GM23338 (cell line): ENCODE measurements around the gene AFAP1. TPM values are rescaled to one million over a fixed set of nuclear protein-coding genes. Genes with fewer than 3 reads are reported as not detected.

Experiments
- ATAC-seq: fragments of 200-7000 bp; cut with Tn5 transposase; 3 replicates; pipeline ENCODE4 v1.9.1; 2020
- DNase-seq: peaks from one replicate; pipeline ENCODE4 v3.0.0-alpha.2; 2015; ENCODE audit warnings: low spot score
- H2AFZ ChIP-seq: fragments of 200-600 bp; sonication (generic); 2 replicates; pipeline ENCODE4 v1.8.0; 2016; ENCODE audit warnings: antibody characterized with exemption, mild to moderate bottlenecking, moderate library complexity
- H3F3A ChIP-seq: fragments of 200-600 bp; sonication (generic); replicated peaks from 2 replicates; pipeline ENCODE4 v1.8.0; 2017; ENCODE audit warnings: antibody characterized with exemption, mixed run types, low read depth
- H3K27ac ChIP-seq: fragments of 200-600 bp; sonication (generic); 2 replicates; pipeline ENCODE4 v1.6.1; 2016; ENCODE audit warnings: low read depth
- H3K27me3 ChIP-seq: fragments of 200-600 bp; sonication (generic); 2 replicates; pipeline ENCODE4 v1.8.0; 2016; ENCODE audit warnings: mild to moderate bottlenecking, mixed run types, moderate library complexity; ENCODE audit not compliant: insufficient read depth
- H3K36me3 ChIP-seq: fragments of 200-600 bp; sonication (generic); 2 replicates; pipeline ENCODE4 v1.8.0; 2016; ENCODE audit warnings: mild to moderate bottlenecking; ENCODE audit not compliant: insufficient read depth
- H3K4me1 ChIP-seq: fragments of 200-600 bp; sonication (generic); 2 replicates; pipeline ENCODE4 v1.8.0; 2016; ENCODE audit warnings: mild to moderate bottlenecking, moderate library complexity; ENCODE audit not compliant: insufficient read depth
- H3K4me2 ChIP-seq: fragments of 200-600 bp; sonication (generic); 2 replicates; pipeline ENCODE4 v1.7.1; 2017; ENCODE audit warnings: mixed run types
- H3K4me3 ChIP-seq: fragments of 200-600 bp; sonication (generic); 2 replicates; pipeline ENCODE4 v1.6.1; 2016; ENCODE audit warnings: mixed run types
- H3K79me2 ChIP-seq: fragments of 200-600 bp; sonication (generic); replicated peaks from 2 replicates; pipeline ENCODE4 v1.8.0; 2017; ENCODE audit warnings: mild to moderate bottlenecking; ENCODE audit not compliant: insufficient read depth
- H3K9me2 ChIP-seq: fragments of 200-600 bp; sonication (generic); 2 replicates; pipeline ENCODE4 v1.8.0; 2017; ENCODE audit not compliant: insufficient read depth
- H4K20me1 ChIP-seq: fragments of 200-600 bp; sonication (generic); replicated peaks from 2 replicates; pipeline ENCODE4 v1.8.0; 2017; ENCODE audit warnings: mild to moderate bottlenecking; ENCODE audit not compliant: insufficient read depth
- H3K27ac Mint-ChIP-seq: 2 replicates; pipeline ENCODE4 v1.8.0; 2020; ENCODE audit warnings: inconsistent platforms, mild to moderate bottlenecking, moderate library complexity, mixed read lengths
- H3K27me3 Mint-ChIP-seq: 3 replicates; pipeline ENCODE4 v1.8.0; 2022; ENCODE audit warnings: low read depth, mild to moderate bottlenecking, moderate library complexity, mixed read lengths, inconsistent platforms; ENCODE audit not compliant: insufficient read depth, poor library complexity
- H3K36me3 Mint-ChIP-seq: 3 replicates; pipeline ENCODE4 v1.8.0; 2021; ENCODE audit warnings: low read depth, mild to moderate bottlenecking, inconsistent platforms, moderate library complexity, mixed read lengths
- H3K4me1 Mint-ChIP-seq: 3 replicates; pipeline ENCODE4 v1.8.0; 2020; ENCODE audit warnings: mild to moderate bottlenecking, inconsistent platforms, mixed read lengths
- H3K4me3 Mint-ChIP-seq: 3 replicates; pipeline ENCODE4 v1.8.0; 2021; ENCODE audit warnings: moderate library complexity, mild to moderate bottlenecking, inconsistent platforms, mixed read lengths
- H3K9me3 Mint-ChIP-seq: 3 replicates; pipeline ENCODE4 v1.8.0; 2020; ENCODE audit warnings: moderate library complexity, mild to moderate bottlenecking, inconsistent platforms, mixed read lengths
- CREB1 ChIP-seq: fragments of 250-450 bp; sonication (Bioruptor Pico); IDR thresholded peaks from 2 replicates; pipeline ENCODE4 v1.5.0; 2020; ENCODE audit warnings: low read depth, mild to moderate bottlenecking, moderate library complexity
- EZH2phosphoT487 ChIP-seq: fragments of 200-600 bp; sonication (generic); IDR thresholded peaks from one replicate; pipeline ENCODE4 v1.8.1; 2018; ENCODE audit warnings: antibody characterized with exemption; ENCODE audit not compliant: unreplicated experiment
- JUNB ChIP-seq: IDR thresholded peaks from one replicate; pipeline ENCODE4 v1.6.1; 2016; ENCODE audit warnings: antibody characterized with exemption; ENCODE audit not compliant: unreplicated experiment
- POLR2AphosphoS5 ChIP-seq: IDR thresholded peaks from 2 replicates; pipeline ENCODE4 v1.6.1; 2016; ENCODE audit warnings: antibody characterized with exemption, low read depth
- STAT1 ChIP-seq: IDR thresholded peaks from one replicate; pipeline ENCODE4 v1.6.1; 2016; ENCODE audit warnings: antibody characterized with exemption; ENCODE audit not compliant: unreplicated experiment
- polyA plus RNA-seq: library from polyadenylated mRNA; unstranded; fragments of >200 nt; fragmentation: Nextera tagmentation; extraction: Ambion mirVana; gene quantifications from 2 replicates; pipeline ENCODE4 v1.2.1, GENCODE V29; 2016
- total RNA-seq: library from RNA; depleted of rRNA; stranded (reverse); fragments of >200 nt; shearing (Covaris generic); gene quantifications from 2 replicates; pipeline ENCODE4 v1.2.3, GENCODE V29; 2014
- TF ChIP-seq, protein P1 (sequence below): IDR thresholded peaks from 2 replicates; pipeline ENCODE4 v1.6.1; 2016; ENCODE audit warnings: antibody characterized with exemption
- TF ChIP-seq, protein P2 (sequence below), 2 experiments: fragments of 200-600 bp in 1 of 2; sonication (generic) in 1 of 2; conservative IDR thresholded peaks; 2 replicates each; pipeline versions ENCODE4 v1.5.1 to v1.6.1; 2016 to 2017; ENCODE audit warnings: antibody characterized with exemption in 2 of 2, low read depth in 2 of 2, mild to moderate bottlenecking in 2 of 2, moderate library complexity in 1 of 2

AFAP1 gene
- total and polyA plus RNA-seq, 2 experiments from 2014 or later: 6.5 to 21.5 TPM

DNA sequence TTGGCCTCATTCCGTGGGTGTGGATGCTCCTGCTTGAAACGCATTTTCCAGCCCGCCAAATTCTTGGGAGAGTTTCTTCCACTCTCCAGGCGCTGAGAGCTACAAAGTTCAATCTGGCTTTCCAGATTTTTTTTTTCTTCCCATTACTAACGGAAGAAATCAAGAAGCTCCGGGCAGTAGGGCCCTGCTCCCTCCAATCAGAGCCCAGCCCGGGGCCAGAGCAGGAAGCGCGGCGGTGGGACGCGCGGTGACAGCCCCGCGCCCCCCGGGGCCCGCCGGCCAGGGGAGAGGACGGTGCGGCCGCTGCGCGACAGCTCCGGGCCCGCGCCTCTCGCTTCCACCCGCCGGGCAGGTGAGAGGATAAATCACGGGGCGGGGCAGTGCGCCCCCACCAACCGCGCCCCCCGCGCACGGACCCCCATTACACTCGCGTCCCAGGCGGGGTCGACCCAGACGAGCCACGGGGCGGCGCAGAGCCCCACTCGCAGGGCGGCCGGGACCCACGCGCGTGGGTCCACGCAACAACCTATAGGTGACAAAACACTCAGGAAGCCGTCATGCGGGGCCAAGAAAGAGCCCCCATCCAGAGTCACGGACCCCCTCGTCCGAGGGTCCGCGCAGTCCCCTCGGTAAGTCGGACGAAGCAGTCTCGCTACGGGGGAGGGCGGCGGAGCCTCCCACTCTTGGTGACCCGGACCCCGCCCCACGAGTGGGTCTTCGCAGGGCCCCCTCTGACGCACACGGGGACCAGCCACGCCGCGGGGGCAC lies 868 bp downstream of the AFAP1 start (continued):
- TF ChIP-seq, protein P1, sequence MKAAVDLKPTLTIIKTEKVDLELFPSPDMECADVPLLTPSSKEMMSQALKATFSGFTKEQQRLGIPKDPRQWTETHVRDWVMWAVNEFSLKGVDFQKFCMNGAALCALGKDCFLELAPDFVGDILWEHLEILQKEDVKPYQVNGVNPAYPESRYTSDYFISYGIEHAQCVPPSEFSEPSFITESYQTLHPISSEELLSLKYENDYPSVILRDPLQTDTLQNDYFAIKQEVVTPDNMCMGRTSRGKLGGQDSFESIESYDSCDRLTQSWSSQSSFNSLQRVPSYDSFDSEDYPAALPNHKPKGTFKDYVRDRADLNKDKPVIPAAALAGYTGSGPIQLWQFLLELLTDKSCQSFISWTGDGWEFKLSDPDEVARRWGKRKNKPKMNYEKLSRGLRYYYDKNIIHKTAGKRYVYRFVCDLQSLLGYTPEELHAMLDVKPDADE: no peak
- TF ChIP-seq, protein P2, sequence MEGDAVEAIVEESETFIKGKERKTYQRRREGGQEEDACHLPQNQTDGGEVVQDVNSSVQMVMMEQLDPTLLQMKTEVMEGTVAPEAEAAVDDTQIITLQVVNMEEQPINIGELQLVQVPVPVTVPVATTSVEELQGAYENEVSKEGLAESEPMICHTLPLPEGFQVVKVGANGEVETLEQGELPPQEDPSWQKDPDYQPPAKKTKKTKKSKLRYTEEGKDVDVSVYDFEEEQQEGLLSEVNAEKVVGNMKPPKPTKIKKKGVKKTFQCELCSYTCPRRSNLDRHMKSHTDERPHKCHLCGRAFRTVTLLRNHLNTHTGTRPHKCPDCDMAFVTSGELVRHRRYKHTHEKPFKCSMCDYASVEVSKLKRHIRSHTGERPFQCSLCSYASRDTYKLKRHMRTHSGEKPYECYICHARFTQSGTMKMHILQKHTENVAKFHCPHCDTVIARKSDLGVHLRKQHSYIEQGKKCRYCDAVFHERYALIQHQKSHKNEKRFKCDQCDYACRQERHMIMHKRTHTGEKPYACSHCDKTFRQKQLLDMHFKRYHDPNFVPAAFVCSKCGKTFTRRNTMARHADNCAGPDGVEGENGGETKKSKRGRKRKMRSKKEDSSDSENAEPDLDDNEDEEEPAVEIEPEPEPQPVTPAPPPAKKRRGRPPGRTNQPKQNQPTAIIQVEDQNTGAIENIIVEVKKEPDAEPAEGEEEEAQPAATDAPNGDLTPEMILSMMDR (conservative IDR thresholded peaks at IDR 0.05; ENCODE audit: low read depth in 2 of 2): no peak
- no peak for TF ChIP-seq STAT1
- TF ChIP-seq POLR2AphosphoS5: no peak

DNA sequence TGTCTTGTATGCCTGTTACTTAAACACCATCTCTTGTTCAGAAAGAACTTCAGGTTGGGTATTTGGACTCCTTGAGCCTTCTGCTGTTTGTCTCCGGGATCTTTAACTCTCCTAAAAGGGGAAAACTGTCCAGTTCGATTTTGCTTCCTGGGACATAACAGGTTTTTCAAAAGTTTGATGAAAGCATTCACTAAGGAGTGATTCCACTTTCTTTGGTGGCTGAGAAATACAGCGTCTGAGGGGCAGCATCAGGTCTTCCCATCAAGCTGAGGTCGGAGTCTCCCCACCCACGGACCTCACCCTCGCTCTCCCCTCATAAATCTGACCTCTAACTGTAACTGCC lies 1.4 kb downstream of the AFAP1 start:
- Mint-ChIP-seq H3K4me1 (peaks cover 43% of the 10 kb centered on the region), H3K27me3 (peaks cover 16% of the 10 kb centered on the region), H3K4me3 (peak overlapping the region; percentile 68), H3K9me3 (no peaks in the 10 kb centered on the region), H3K27ac (no peak overlapping the region), H3K36me3 (peaks cover 6% of the 10 kb centered on the region; the same call in 1 of the 3 replicates)
- TF ChIP-seq CREB1 (CRISPR knock-in tag) (no peak), POLR2AphosphoS5 (no peak), JUNB (no peak), EZH2phosphoT487 (no peak), STAT1 (no peak)
- TF ChIP-seq, protein P2 (conservative IDR thresholded peaks at IDR 0.05; ENCODE audit: low read depth in 2 of 2): no peak
- TF ChIP-seq, protein P1: no peak
- H3K4me3 ChIP-seq: peak overlapping the region; percentile 79
- H4K20me1 ChIP-seq: peaks cover 5% of the 10 kb centered on the region; the same call in 1 of the 2 replicates
- H3K9me2 ChIP-seq: no peaks in the 10 kb centered on the region
- no peak for ATAC-seq
- H3K4me2 ChIP-seq: peak overlapping the region; percentile 91
- H3K36me3 ChIP-seq: no peaks in the 10 kb centered on the region
- no peak overlapping the region for H2AFZ ChIP-seq
- H3K4me1 ChIP-seq: peaks cover 33% of the 10 kb centered on the region
- H3K27ac ChIP-seq: no peak overlapping the region
- peaks cover 51% of the 10 kb centered on the region for H3K79me2 ChIP-seq
- H3F3A ChIP-seq: peaks cover 9% of the 10 kb centered on the region; the same call in 1 of the 2 replicates
- H3K27me3 ChIP-seq: no peaks in the 10 kb centered on the region
- DNase-seq: no peak
